Mucosa of descending colon (tissue), 3 donors: ENCODE measurements around the gene HORMAD2. TPM values are rescaled to one million over a fixed set of nuclear protein-coding genes. Genes with fewer than 3 reads are reported as not detected.
"Not testable (repeated sequence)": the region's sequence is repeated elsewhere in the genome, so short reads cannot be mapped to it uniquely, and the experiment has no call there.

ENCODE experiments used
- ATAC-seq: fragments of 200-7000 bp; cut with Tn5 transposase; one replicate; pipeline ENCODE4 v1.9.1; 2020; ENCODE audit warnings: mild to moderate bottlenecking, moderate library complexity
- DNase-seq, 3 donors: peaks; one replicate each; pipeline ENCODE4 v3.0.0-alpha.2; 2020
- H3K36me3 ChIP-seq: fragments of 200-600 bp; one replicate; pipeline ENCODE4 v1.8.0; 2021; ENCODE audit warnings: low read depth, mild to moderate bottlenecking
- H3K4me1 ChIP-seq: fragments of 200-600 bp; one replicate; pipeline ENCODE4 v1.8.0; 2021; ENCODE audit warnings: low read depth, mild to moderate bottlenecking
- H3K4me3 ChIP-seq: fragments of 200-600 bp; one replicate; pipeline ENCODE4 v1.8.0; 2021; ENCODE audit warnings: mild to moderate bottlenecking
- H3K9me3 ChIP-seq: fragments of 200-600 bp; one replicate; pipeline ENCODE4 v1.8.0; 2021; ENCODE audit warnings: mild to moderate bottlenecking
- CTCF ChIP-seq: fragments of 200-600 bp; IDR thresholded peaks from one replicate; pipeline ENCODE4 v1.8.0; 2022; ENCODE audit warnings: antibody characterized with exemption, mild to moderate bottlenecking
- intact Hi-C, 2 donors: fragments of 100-400 bp; cut with DNase I in 1 of 2; cut with micrococcal nuclease in 1 of 2; formaldehyde crosslinking; loops; one replicate each; pipeline versions ENCODE4 v1.11.0 to v1.11.1; 2022; cut with DNase I, micrococcal nuclease
- total RNA-seq, 3 donors: library from RNA; stranded (reverse); fragmentation: NEBNext Ultra II Directional in 2 of 3; extraction: Animal tissue kit (Norgen Biotek cat#: 25700) in 2 of 3; gene quantifications; one replicate each; pipeline versions ENCODE4 v1.2.1 to v1.2.4, GENCODE V29; 2021 to 2023
- donor health status: DM: no; HTN: no; CAD: no; lungs with moderate emphysema.
- donor health status: DM: no; HTN: no; CAD: no.
- donor health status: DM: no; HTN: yes; CAD: no.

The HORMAD2 gene
- total RNA-seq, 3 donors from 2014 or later = not detected

GRCh38 chr22:30197389-30197788 is 117.1 kb downstream of the HORMAD2 start:
- TF ChIP-seq CTCF = no peak
- no peak overlapping the region for H3K4me3 ChIP-seq
- H3K36me3 ChIP-seq = no peaks in the 10 kb centered on the region
- DNase-seq (no peak), ATAC-seq (no peak)
- intact Hi-C loops = no loop called here
- H3K4me1 ChIP-seq = peaks cover 16% of the 10 kb centered on the region
- no peaks in the 10 kb centered on the region for H3K9me3 ChIP-seq

- peaks cover 16% of the 10 kb centered on the region for H3K4me1 ChIP-seq
- intact Hi-C loops = no loop called here
- H3K36me3 ChIP-seq = no peaks in the 10 kb centered on the region
- no peaks in the 10 kb centered on the region for H3K9me3 ChIP-seq
- no peak for DNase-seq
- ATAC-seq = no peak
- no peak overlapping the region for H3K4me3 ChIP-seq
- TF ChIP-seq CTCF = no peak
Measured at GRCh38 chr22:30198152-30198825, 118.0 kb downstream of the HORMAD2 start.

- DNase-seq (no peak), ATAC-seq (no peak)
- Histone ChIP-seq H3K4me3 (no peak overlapping the region), H3K9me3 (no peaks in the 10 kb centered on the region), H3K4me1 (peaks cover 16% of the 10 kb centered on the region), H3K36me3 (no peaks in the 10 kb centered on the region)
- TF ChIP-seq CTCF = no peak
- intact Hi-C loops = no loop called here
Measured at GRCh38 chr22:30198921-30199320, 118.7 kb downstream of the HORMAD2 start.

- H3K36me3 ChIP-seq, H3K9me3 ChIP-seq, ATAC-seq, intact Hi-C loops, DNase-seq, H3K4me3 ChIP-seq: not testable (repeated sequence)
- peaks cover 16% of the 10 kb centered on the region for H3K4me1 ChIP-seq
Measured at GRCh38 chr22:30200905-30201304, 120.6 kb downstream of the HORMAD2 start.

GRCh38 chr22:30201945-30202344 is 121.7 kb downstream of the HORMAD2 start:
- Histone ChIP-seq H3K4me1 (peaks cover 6% of the 10 kb centered on the region), H3K4me3 (no peak overlapping the region), H3K9me3 (no peaks in the 10 kb centered on the region), H3K36me3 (no peaks in the 10 kb centered on the region)
- DNase-seq (no peak), ATAC-seq (no peak)
- no peak for TF ChIP-seq CTCF
- intact Hi-C loops = no loop called here

- peaks cover 2% of the 10 kb centered on the region for H3K4me1 ChIP-seq
- no peak overlapping the region for H3K4me3 ChIP-seq
- TF ChIP-seq CTCF = no peak
- intact Hi-C loops = no loop called here
- peak; percentile 94 for ATAC-seq
- peak; percentile 69 to 73 (median 70) for DNase-seq
- no peaks in the 10 kb centered on the region for H3K36me3 ChIP-seq
- H3K9me3 ChIP-seq = no peaks in the 10 kb centered on the region
Measured at GRCh38 chr22:30202531-30203006, 122.3 kb downstream of the HORMAD2 start.
